Measurements from ENCODE around the gene SCARF2.
"Not testable (repeated sequence)": the region's sequence is repeated elsewhere in the genome, so short reads cannot be mapped to it uniquely, and the experiment has no call there.

The SCARF2 gene

DNA sequence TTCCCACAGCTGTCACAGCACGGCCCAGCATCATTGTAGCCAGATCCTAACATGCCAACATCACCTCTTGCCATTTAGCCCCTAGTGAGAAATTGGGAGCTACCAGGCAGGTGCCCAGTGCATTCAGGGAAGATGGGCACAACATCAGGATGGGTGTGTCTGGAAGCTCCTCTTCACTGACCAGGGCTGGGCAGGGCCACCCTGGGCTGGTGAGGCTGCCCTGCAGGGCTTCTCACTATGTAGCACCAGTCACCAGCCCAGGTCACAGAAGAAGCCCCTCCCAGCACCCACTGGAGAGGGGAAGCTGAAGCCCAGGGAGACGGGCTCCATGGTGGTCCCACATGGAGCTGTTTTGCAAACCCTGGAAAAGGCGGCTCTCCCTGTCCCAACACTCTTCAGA lies 29.8 kb downstream of the SCARF2 start:
- DNase-seq: no peak

DNA sequence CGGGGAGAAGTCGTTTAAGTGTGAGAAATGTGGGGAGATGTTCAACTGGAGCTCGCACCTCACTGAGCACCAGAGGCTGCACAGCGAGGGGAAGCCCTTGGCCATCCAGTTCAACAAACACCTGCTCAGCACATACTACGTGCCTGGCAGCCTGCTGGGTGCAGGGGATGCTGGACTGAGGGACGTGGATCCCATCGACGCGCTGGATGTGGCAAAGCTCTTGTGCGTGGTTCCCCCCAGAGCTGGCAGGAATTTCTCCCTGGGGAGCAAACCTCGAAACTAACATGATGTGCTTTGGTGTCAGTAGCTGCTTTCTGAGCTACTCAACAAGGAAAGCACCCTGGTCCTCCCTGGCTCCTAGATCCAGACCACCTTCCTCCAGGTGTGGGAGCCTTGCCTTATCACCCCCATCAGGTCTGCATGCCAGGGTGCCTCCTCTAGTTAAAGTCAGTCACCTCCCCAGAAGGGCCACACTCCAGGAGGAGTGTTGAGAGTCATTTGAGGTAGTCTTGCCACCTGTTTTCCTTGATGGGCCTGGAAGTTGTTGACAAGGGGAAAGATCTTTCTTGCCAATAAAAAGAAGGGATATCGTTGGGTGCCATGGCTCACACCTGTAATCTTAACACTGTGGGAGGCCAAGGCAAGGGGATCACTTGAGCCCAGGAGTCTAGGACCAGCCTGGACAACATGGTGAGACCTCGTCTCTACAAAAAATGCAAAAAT lies 30.8 kb downstream of the SCARF2 start:
- no peak for DNase-seq

DNA sequence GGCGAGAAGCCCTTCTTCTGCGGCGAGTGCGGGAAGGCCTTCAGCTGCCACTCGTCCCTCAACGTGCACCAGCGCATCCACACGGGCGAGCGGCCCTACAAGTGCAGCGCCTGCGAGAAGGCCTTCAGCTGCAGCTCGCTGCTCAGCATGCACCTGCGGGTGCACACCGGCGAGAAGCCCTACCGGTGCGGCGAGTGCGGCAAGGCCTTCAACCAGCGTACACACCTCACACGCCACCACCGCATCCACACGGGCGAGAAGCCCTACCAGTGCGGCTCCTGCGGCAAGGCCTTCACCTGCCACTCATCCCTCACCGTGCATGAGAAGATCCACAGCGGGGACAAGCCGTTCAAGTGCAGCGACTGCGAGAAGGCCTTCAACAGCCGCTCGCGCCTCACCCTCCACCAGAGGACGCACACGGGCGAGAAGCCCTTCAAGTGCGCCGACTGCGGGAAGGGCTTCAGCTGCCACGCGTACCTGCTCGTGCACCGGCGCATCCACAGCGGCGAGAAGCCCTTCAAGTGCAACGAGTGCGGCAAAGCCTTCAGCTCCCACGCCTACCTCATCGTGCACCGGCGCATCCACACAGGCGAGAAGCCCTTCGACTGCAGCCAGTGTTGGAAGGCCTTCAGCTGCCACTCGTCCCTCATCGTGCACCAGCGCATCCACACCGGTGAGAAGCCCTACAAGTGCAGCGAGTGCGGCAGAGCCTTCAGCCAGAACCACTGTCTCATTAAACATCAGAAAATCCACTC lies 31.5 kb downstream of the SCARF2 start:
- DNase-seq: no peak

DNA sequence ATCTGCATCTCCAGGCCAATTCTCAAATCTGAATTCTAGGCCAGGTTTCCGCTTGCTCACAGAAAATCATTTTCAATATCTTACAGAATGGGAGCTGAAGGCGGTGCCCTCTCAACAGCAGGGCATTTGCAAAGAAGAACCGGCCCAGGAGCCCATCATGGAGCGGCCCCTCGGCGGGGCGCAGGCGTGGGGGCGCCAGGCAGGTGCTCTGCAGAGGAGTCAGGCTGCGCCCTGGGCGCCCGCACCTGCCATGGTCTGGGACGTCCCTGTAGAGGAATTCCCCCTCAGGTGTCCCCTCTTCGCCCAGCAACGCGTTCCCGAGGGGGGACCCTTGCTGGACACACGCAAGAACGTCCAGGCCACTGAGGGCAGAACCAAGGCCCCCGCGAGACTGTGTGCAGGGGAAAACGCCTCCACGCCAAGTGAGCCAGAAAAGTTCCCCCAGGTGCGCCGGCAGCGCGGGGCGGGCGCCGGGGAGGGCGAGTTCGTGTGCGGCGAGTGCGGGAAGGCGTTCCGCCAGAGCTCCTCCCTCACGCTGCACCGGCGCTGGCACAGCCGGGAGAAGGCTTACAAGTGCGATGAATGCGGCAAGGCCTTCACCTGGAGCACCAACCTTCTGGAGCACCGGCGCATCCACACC lies 32.2 kb downstream of the SCARF2 start:
- no peak for DNase-seq

DNA sequence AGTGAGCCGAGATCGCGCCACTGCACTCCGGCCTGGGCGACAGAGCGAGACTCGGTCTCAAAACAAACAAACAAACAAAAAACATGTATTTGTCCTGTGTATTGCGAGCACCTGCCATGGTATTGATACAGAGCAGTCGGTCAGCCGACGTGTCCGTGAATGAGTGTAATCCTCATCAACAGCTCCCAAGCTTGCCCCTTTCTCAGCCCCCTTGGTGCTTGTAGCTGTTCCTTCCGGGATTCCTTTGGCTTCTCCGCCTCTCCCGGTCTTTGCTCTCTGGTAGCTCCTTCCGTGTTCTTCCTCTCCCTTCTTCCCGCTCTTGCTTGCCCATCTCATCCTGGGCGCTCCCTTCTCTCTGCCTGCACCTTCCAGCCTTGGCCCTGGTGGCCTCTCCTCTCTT lies 32.7 kb downstream of the SCARF2 start:
- DNase-seq: no peak

DNA sequence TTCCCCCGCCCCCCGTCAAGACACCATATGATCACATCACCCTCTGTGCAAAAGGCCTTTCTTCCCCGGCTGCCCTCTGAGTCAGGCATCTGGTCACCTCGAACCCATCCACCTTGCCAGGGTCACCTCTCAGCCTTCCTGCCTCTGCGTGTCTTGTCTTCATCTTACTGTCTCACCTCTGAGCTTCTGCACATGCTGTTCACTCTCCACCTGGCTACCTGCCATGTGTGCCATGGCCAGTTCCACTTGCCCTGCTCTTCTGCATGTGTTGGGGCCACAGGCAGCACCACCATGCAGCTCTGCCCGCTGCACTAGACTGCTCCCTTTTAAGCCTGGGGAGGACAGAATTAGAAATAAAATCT lies 33.9 kb downstream of the SCARF2 start:
- no peak for DNase-seq

DNA sequence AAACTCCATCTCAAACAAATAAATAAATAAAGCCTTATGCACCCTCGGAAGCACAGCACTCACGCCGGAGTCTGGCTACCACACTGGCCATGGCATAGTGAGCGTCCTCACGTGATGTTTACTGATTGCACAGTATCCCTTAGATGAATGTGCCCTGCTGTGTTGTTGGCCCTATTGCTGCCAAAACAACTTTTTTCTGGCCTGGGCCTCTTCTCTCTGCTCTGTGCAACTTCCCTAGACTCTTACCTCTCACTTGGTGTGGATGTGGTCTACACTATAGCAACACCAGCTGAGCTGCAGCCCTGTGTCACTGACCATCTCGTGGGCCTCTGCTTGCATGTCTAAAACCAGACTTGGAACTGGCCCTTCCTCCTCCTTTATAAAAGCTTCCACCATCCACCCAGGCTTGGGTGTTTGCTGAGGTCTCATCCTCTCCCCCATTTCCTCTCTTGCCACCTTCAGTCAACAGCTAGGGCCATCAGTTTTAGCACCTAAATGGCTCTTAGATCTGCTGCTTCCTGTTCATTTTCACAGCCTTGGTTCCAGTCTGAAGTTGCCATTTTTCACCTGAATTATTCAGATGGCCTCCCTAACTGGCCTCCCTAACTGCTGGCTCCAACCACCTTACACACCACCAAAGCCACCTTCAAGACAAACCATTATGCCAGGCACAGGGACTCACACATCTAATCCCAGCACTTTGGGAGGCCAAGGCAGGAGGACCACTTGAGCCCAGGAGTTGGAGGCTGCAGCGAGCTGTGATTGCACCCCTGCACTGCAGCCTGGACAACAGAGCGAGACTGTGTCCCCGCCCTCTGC lies 34.5 kb downstream of the SCARF2 start:
- DNase-seq: no peak

DNA sequence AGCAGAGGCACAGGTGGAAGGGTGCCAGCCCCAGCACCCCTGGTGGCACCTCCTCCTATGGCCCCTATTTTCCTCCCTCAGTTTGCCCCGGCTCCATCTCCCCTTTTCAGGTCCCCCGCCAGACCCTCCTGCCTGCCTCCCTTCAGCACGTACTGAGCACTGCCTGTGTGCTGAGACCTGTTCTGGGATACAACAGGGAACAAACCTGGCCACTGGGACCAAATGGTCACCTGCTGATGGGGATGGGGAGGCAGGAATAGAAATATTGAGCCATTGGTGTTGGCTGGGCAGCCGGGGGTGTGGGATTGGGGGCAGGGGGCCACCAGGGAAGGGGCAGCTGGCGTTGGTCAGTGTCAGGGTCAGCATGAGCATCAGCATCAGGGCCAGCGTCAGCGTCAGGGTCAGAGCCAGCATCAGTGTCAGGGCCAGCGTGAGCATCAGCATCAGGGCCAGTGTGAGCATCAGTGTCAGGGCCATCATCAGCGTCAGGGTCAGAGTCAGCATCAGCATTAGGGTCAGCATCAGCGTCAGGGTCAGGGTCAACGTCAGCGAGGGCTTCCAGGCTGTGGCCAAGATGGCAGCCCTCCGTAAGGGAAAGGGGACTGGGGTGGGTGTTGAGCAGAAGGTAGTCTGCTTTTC lies 36.1 kb downstream of the SCARF2 start:
- DNase-seq: no peak

DNA sequence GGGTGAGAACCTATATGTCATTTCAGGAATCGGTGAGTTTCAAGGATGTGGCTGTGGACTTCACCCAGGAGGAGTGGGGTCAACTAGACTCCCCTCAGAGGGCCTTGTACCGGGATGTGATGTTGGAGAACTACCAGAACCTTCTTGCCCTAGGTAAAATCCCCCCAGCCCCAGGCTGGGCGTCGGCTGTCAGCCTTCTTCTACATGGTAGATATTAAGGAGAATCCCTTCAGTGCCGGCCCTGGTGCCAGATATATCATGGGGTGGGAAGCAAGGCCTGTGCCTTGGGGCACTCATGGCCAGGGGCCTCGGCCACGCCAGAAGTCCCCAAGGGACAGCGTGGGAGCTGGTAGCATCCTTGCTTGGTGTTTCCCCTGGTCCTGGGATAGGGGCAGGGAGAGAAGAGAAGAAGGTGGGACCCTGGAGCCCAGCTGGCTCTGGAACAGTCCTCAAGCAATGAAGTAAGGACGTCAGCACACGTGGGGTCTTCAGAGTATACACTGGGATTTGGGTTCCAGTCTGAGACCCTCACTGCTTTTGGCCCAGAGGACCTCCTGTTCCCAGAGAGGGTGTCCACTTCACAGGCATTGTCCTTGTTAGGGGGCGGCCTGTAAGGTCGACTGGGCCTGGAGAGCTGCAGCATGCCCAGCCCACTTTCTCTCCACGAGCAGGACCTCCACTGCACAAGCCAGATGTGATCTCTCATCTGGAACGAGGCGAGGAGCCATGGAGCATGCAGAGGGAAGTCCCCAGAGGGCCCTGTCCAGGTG lies 36.8 kb downstream of the SCARF2 start:
- no peak for DNase-seq

DNA sequence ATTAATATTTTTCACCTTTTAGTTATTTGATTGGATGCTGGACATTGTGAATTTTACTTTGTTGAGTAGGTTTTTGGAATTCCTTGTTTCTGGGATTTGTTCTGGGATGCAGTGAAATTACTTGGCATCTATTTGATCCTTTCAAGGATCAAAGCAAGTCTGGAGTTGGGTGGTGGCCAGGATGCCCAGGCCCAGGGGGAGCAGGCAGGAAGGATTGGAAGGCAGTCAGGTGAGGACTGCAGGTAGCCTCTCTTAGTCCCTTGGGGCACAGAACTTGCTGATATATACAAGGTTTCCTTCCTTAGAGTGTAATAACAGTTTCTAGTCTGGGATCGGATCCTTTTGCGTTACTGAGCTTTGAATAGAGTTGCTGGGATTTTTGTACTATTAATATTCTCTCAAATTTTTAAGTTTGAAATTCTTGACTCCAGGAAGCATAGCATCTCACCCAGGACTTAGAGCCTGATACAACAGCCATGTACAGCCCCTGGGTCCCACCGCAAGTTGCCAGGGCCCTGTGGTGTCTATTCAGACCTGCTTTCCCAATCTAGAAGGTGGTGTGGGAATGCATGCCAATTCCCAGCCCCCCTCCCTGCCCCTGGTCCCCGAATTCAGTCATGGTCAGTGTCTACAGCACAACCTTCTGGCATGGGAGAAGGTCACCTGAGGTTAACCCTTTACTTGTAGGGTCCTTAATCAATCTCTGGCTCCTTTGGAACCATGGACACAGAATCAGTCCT lies 37.6 kb downstream of the SCARF2 start:
- DNase-seq: no peak

DNA sequence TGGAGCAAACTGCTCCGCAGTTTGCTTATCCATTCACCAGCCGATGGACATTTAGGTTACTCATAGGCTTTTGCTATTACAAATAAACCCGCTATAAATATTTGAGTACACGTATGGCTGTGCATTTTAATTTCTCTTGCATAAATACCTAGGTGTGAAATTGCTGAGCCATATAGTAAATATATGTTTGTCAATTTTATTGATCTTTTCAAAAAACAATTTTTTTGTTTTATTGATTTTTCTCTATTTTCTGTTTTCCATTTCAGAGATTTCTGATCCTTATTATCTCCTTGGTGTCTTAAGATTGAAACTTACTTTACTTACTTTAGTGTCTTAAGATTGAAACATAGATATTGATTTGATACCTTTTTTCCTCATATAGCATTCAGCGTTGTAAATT lies 39.2 kb downstream of the SCARF2 start:
- no peak for DNase-seq

DNA sequence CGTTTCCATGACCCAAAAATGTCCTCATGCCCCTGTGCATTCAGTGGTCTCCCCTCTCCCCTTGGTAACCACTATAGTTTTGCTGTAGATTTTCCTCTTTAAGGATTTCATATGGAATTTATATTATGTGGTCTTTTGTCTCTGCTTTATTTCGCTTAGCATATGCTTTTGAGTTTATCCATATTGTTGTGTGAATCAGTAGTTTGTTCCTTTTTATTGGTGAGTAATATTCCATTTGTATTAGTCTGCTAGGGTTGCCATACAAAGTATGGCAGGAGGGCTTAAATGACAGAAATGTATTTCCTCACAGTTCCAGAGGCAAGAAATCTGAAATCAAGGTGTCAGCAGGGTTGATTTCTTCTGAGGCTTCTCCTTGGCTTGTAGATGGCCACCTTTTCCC lies 40.1 kb downstream of the SCARF2 start:
- DNase-seq: no peak

DNA sequence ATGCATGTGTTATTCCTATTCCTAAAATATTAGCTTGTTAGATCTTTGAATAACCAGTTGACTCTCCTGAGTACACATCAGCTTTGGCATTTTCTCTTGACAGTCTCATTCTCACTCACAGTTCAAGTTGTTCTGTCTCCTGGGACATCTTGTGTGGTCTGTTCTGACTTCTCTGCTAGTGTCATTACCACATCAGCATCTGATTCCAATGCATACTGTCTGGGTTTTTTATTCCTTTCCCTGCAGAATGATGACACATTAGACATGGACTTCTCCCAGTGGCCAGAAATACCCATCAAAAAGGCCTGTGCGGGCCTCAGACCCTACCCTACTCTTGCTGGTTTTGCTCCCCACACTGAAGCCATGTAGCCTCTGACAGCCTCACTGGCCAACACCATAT lies 41.0 kb downstream of the SCARF2 start:
- no peak for DNase-seq

DNA sequence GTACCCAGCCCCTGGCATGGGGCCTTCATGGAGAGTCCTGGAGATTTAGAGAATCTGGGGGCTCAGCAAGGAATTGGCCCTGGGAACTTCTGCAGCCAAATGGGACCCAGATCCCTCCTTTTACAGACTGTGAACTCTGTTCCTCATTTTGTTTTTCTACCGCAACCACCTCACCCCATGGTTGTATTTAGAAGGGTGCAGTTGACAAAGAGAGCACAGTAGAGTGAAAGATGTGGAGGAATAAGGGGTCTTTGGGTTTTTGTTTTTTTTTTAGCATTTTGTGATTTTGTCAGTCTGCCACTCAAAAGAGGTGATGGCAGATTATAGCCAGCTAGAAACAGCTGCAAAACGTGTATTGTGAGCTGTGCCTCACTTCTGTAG lies 41.7 kb downstream of the SCARF2 start:
- DNase-seq: no peak

DNA sequence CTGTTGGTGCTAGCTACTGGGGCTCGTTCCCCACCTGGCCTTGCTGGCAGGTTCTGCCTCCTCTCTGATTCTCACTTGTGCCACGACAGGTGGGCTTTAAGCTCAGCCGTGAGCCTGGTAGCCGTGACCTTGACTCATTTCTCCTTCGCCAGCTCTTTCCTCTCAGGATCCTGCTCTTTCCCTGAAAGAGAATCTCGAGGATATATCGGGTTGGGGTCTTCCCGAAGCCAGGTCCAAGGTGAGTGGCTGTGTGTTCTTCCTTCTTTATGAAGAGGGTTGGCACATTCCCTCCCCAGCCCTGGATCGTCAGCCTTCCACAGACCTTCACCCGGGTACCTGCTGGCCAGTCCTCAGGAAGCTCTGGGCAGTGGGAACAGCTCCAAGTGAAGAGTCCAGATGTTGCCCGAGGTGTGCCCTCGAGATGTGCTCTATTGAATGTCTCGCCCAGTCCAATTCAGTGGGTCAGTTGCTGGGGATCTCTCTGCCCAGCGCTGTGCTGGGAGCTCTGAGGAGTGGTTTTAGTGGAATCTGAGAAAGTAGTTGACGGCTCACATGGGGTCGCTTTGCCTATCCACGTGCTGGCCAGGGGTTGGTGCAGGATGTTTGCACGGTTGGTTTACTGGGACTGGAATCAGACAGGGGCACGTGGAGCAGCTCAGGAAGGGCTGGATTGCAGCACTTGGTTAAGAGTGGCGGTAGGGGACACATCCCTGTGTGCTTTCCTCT lies 42.3 kb downstream of the SCARF2 start:
- no peak for DNase-seq

DNA sequence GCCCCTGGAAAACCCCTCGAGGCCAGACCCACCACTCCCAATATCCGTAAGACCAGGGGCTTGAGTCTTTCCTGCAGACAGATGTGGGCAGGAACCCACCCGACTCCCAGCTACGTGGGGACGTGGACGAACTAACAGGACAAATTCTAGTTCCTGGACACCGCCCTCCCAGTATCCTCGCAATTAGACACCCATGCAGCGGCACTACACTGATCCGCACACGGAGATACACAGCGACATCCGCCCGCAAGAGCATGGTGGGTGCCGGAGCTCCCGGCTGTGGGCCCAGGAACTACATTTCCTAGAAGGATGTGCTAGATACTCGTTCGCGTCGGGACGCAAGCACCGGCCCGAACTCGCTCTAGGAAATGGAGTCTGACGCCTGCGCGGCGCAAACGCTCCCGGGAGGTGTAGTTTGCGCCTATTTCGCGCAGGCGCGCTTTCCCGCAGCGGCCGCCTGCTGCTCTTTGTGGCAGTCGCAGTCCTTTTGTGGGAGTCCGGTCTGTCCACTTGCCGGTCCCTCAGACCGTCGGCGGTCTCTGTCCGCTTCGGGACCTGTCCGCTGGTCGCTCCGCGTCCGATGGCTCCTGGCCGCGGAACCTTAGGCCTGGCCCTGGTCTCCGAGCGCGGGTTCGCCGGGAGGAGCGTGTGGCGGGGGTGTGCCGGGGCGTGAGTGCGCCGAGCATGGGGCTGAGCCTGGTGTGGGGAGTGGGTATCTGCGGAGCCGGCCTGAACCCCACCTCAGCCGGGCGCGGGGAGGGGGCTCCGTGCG lies 43.7 kb downstream of the SCARF2 start, which contains the start of gene ZNF74:
ZNF74 (plus strand) TSS at position 447 of the 772 bp plus-strand sequence. CDS start 478 bp downstream, outside the sequence.
- DNase-seq: peak; percentile 86

DNA sequence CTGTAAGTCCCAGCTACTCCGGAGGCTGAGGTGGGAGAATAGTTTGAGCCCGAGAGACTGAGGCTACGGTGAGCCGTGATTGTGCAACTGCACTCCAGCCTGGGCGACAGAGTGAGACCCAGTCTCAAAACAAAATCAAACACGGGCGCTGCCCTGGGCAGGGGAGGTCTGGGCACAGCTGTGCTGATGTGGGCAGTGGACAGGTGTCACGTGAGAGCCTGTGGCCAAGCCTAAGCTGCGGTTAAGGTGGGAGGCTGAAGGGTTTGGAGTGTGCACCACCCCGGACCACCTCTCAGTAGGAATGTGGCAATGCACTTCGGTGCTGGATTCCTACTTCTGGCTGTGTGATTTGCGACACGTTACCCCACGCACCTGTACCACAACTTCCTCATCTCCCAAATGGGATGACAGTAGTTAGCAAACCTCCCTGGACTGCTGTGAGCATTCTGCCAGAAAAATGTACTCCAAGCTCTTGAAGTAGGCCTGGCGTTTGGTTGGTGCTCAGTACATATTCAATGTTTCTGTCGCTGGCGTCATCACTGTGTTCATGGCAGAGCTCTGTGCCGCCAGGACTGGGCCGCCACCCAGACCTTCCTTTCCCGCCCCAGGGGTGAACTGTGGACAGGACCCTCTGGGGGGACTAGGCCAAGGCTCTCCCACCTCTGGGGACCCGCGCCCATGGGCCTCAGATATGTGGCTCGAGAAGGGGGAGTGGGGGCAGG lies 44.5 kb downstream of the SCARF2 start:
- DNase-seq: no peak

DNA sequence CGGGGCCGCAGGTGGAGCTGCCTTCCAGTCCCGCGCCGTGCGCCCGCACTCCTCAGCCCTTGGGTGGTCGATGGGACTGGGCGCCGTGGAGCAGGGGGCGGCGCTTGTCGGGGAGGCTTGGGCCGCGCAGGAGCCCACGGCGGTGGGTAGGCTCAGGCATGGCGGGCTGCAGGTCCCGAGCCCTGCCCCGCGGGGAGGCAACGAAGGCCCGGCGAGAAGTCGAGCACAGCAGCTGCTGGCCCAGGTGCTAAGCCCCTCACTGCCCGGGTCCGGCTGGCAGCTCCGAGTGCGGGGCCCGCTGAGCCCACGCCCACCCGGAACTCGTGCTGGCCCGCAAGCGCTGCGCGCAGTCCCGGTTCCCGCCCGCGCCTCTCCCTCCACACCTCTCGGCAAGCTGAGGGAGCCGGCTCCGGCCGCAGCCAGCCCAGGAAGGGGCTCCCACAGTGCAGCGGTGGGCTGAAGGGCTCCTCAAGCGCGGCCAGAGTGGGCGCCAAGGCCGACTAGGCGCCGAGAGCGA lies 45.2 kb downstream of the SCARF2 start:
- DNase-seq: not testable (repeated sequence)

DNA sequence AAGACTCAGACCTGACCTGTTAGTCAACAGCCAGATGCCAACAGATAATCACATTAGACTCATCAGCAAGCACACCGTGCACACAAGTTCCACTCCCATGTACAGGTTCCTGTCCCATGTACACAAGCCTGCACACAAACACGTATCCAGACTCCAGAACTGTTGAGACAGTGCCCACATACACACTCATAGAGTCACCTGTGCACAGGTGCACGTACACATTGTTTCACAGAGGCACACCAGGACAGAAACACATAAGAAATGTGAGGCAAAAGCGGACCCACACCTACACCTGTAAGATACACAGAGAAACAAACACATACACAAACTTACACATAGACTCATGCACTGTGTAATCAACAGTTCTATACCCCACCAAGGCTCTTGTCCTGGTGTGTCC lies 46.4 kb downstream of the SCARF2 start:
- no peak for DNase-seq
